SU-DHL-6 (cell line): Measurements from ENCODE around the gene PCF11.

Source experiments
- CTCF ChIP-seq: fragments of 200-600 bp; sonication (generic); IDR thresholded peaks from one replicate; pipeline ENCODE4 v1.5.1; 2017; ENCODE audit warnings: antibody characterized with exemption, mild to moderate bottlenecking, low read length, moderate library complexity; ENCODE audit not compliant: insufficient read depth, poor library complexity, severe bottlenecking
- EZH2phosphoT487 ChIP-seq: fragments of 200-600 bp; sonication (generic), shearing (Covaris generic); conservative IDR thresholded peaks from 2 replicates; pipeline ENCODE4 v1.6.1; 2018; ENCODE audit warnings: mild to moderate bottlenecking, antibody characterized with exemption, low read length, moderate library complexity, mixed read lengths

- TF ChIP-seq CTCF: no peak
- TF ChIP-seq EZH2phosphoT487: no peak
Measured at GRCh38 chr11:83157594-83158356, 844 bp downstream of the PCF11 start.
